OCI-LY3 (cell line): ENCODE measurements around the gene YWHAB.

Experiments used
- CTCF ChIP-seq: fragments of 200-600, 300-600 bp; sonication (generic); IDR thresholded peaks from 2 replicates; pipeline ENCODE4 v1.5.1; 2014; ENCODE audit warnings: antibody characterized with exemption, low read length, low read depth
- EZH2phosphoT487 ChIP-seq: fragments of 200-600 bp; shearing (Covaris generic); IDR thresholded peaks from 2 replicates; pipeline ENCODE4 v1.6.1; 2018; ENCODE audit warnings: antibody characterized with exemption, mixed run types, low read depth

- TF ChIP-seq CTCF (no peak), EZH2phosphoT487 (no peak)
These were observed 55.7 kb downstream of the YWHAB start for GRCh38 chr20:44941120-44941691.
